H9 (cell line): ENCODE data around the gene TMTC2. TPM values are rescaled to one million over a fixed set of nuclear protein-coding genes. Genes with fewer than 3 reads are reported as not detected.

Experiments
- DNase-seq: peaks from one replicate; pipeline ENCODE4 v3.0.0-alpha.2; 2017
- H2AFZ ChIP-seq: one replicate; pipeline ENCODE4 v1.6.1; 2013; ENCODE audit warnings: mild to moderate bottlenecking, low read length, control low read depth, moderate library complexity
- H2AK5ac ChIP-seq: 2 replicates; pipeline ENCODE4 v1.6.1; 2013; ENCODE audit warnings: low read length, control low read depth, mixed read lengths; ENCODE audit not compliant: insufficient read length
- H2BK120ac ChIP-seq: one replicate; pipeline ENCODE4 v1.6.1; 2013; ENCODE audit warnings: low read depth, mild to moderate bottlenecking, low read length, control low read depth, inconsistent platforms; ENCODE audit not compliant: poor library complexity, severe bottlenecking
- H2BK12ac ChIP-seq: 2 replicates; pipeline ENCODE4 v1.6.1; 2013; ENCODE audit warnings: low read length, control low read depth, mixed read lengths, low read depth; ENCODE audit not compliant: insufficient read length
- H2BK15ac ChIP-seq: 2 replicates; pipeline ENCODE4 v1.6.1; 2013; ENCODE audit warnings: low read depth, low read length, control low read depth
- H2BK20ac ChIP-seq: one replicate; pipeline ENCODE4 v1.6.1; 2013; ENCODE audit warnings: low read depth, mild to moderate bottlenecking, low read length, control low read depth, inconsistent platforms; ENCODE audit not compliant: poor library complexity, severe bottlenecking
- H2BK5ac ChIP-seq: 2 replicates; pipeline ENCODE4 v1.6.1; 2013; ENCODE audit warnings: low read length, control low read depth, mixed read lengths; ENCODE audit not compliant: insufficient read length
- H3K14ac ChIP-seq: 2 replicates; pipeline ENCODE4 v1.6.1; 2013; ENCODE audit warnings: low read length, control low read depth; ENCODE audit not compliant: insufficient read depth
- H3K18ac ChIP-seq: 2 replicates; pipeline ENCODE4 v1.6.1; 2013; ENCODE audit warnings: low read depth, mild to moderate bottlenecking, mixed read lengths, low read length, control low read depth; ENCODE audit not compliant: insufficient read length
- H3K23ac ChIP-seq: 2 replicates; pipeline ENCODE4 v1.6.1; 2013; ENCODE audit warnings: low read length, control low read depth, mixed read lengths, low read depth; ENCODE audit not compliant: insufficient read length
- H3K23me2 ChIP-seq: 2 replicates; pipeline ENCODE4 v1.6.1; 2013; ENCODE audit warnings: low read depth, mild to moderate bottlenecking, mixed read lengths, low read length, control low read depth; ENCODE audit not compliant: insufficient read length, poor library complexity, severe bottlenecking
- H3K27ac ChIP-seq: 2 replicates; pipeline ENCODE4 v1.5.1; 2013; ENCODE audit warnings: low read length, control low read depth, mixed read lengths, low read depth; ENCODE audit not compliant: insufficient read length
- H3K27me3 ChIP-seq: 2 replicates; pipeline ENCODE4 v1.6.1; 2013; ENCODE audit warnings: low read length, control low read depth, inconsistent platforms; ENCODE audit not compliant: insufficient read depth
- H3K4ac ChIP-seq: 2 replicates; pipeline ENCODE4 v1.6.1; 2013; ENCODE audit warnings: low read depth, mild to moderate bottlenecking, control low read depth, inconsistent platforms, low read length, moderate library complexity
- H3K4me1 ChIP-seq: 2 replicates; pipeline ENCODE4 v1.6.1; 2013; ENCODE audit warnings: low read length, control low read depth, inconsistent platforms; ENCODE audit not compliant: insufficient read depth
- H3K4me2 ChIP-seq: 2 replicates; pipeline ENCODE4 v1.6.1; 2013; ENCODE audit warnings: low read length, control low read depth, mixed read lengths; ENCODE audit not compliant: insufficient read length, insufficient read depth
- H3K56ac ChIP-seq: 2 replicates; pipeline ENCODE4 v1.6.1; 2013; ENCODE audit warnings: low read depth, mild to moderate bottlenecking, mixed read lengths, low read length, control low read depth; ENCODE audit not compliant: insufficient read length
- H3K79me1 ChIP-seq: 2 replicates; pipeline ENCODE4 v1.6.1; 2013; ENCODE audit warnings: low read depth, mild to moderate bottlenecking, moderate library complexity, low read length, control low read depth, inconsistent platforms; ENCODE audit not compliant: insufficient read depth, poor library complexity, severe bottlenecking
- H3K79me2 ChIP-seq: 2 replicates; pipeline ENCODE4 v1.6.1; 2013; ENCODE audit warnings: low read length, control low read depth, inconsistent platforms; ENCODE audit not compliant: insufficient read depth
- H3K9ac ChIP-seq: 2 replicates; pipeline ENCODE4 v1.6.1; 2013; ENCODE audit warnings: low read length, control low read depth, mixed read lengths; ENCODE audit not compliant: insufficient read length; ENCODE audit errors: extremely low read depth
- H3K9me3 ChIP-seq: one replicate; pipeline ENCODE4 v1.6.1; 2013; ENCODE audit warnings: low read depth, low read length, inconsistent platforms; ENCODE audit not compliant: control insufficient read depth
- H3T11ph ChIP-seq: one replicate; pipeline ENCODE4 v1.6.1; 2013; ENCODE audit warnings: mild to moderate bottlenecking, low read length, control low read depth, inconsistent platforms
- H4K20me1 ChIP-seq: one replicate; pipeline ENCODE4 v1.6.1; 2013; ENCODE audit not compliant: control insufficient read depth, insufficient read length, insufficient read depth
- H4K5ac ChIP-seq: 2 replicates; pipeline ENCODE4 v1.6.1; 2013; ENCODE audit warnings: low read depth, mild to moderate bottlenecking, mixed read lengths, low read length, control low read depth; ENCODE audit not compliant: insufficient read length
- H4K8ac ChIP-seq: replicated peaks from 2 replicates; pipeline ENCODE4 v1.6.1; 2013; ENCODE audit warnings: low read length, control low read depth, mixed read lengths, low read depth; ENCODE audit not compliant: insufficient read length
- H4K91ac ChIP-seq: 2 replicates; pipeline ENCODE4 v1.6.1; 2013; ENCODE audit warnings: low read depth, mild to moderate bottlenecking, moderate library complexity, mixed read lengths, low read length, control low read depth; ENCODE audit not compliant: insufficient read length
- H3K27ac Mint-ChIP-seq, 3 experiments: 2 replicates in 2 of 3; 3 replicates in 1 of 3; pipeline ENCODE4 v1.8.0; 2020 to 2021; ENCODE audit warnings: mixed read lengths in 3 of 3, mild to moderate bottlenecking in 1 of 3, moderate library complexity in 1 of 3
- H3K27me3 Mint-ChIP-seq: 2 replicates; pipeline ENCODE4 v1.8.0; 2021; ENCODE audit warnings: low read depth, mild to moderate bottlenecking, moderate library complexity, mixed read lengths
- H3K36me3 Mint-ChIP-seq, 3 experiments: 2 replicates in 2 of 3; 3 replicates in 1 of 3; pipeline ENCODE4 v1.8.0; 2020 to 2021; ENCODE audit warnings: low read depth in 3 of 3, mixed read lengths in 3 of 3; ENCODE audit not compliant: insufficient read depth in 1 of 3
- H3K4me1 Mint-ChIP-seq, 2 experiments: 2 replicates each; pipeline ENCODE4 v1.8.0; 2020; ENCODE audit warnings: mixed read lengths in 2 of 2
- H3K4me3 Mint-ChIP-seq, 2 experiments: 2 replicates in 1 of 2; 3 replicates in 1 of 2; pipeline ENCODE4 v1.8.0; 2020 to 2021; ENCODE audit warnings: mild to moderate bottlenecking in 2 of 2, mixed read lengths in 2 of 2, moderate library complexity in 1 of 2
- H3K9me3 Mint-ChIP-seq, 2 experiments: 2 replicates in 1 of 2; 3 replicates in 1 of 2; pipeline ENCODE4 v1.8.0; 2020; ENCODE audit warnings: mild to moderate bottlenecking in 2 of 2, mixed read lengths in 2 of 2, moderate library complexity in 1 of 2
- CTCF ChIP-seq: fragments of 200-600 bp; sonication (generic); conservative IDR thresholded peaks from 3 replicates; pipeline ENCODE4 v1.8.0; 2021; ENCODE audit warnings: antibody characterized with exemption, mild to moderate bottlenecking
- WGBS: extraction: QIAGEN DNeasy Blood & Tissue Kit; methylation state at CpG from one replicate; pipeline ENCODE4 v1.1.7; 2013; ENCODE audit warnings: missing lambda C conversion rate, low lambda C conversion rate, mixed read lengths; ENCODE audit not compliant: insufficient read length; ENCODE audit errors: extremely low coverage; 5-methylcytosine and 5-hydroxymethylcytosine counted together
- total RNA-seq: library from RNA; stranded (reverse); gene quantifications from 2 replicates; pipeline ENCODE4 v1.2.1, GENCODE V29; 2021

TMTC2 gene
- total RNA-seq, 1 experiment from 2014 or later: 3.1 TPM

GRCh38 chr12:82652071-82652470 lies 34.6 kb upstream of the TMTC2 start:
- Histone ChIP-seq H4K5ac (no peak overlapping the region), H2AFZ (no peak overlapping the region), H2BK15ac (no peak overlapping the region), H4K20me1 (no peaks in the 10 kb centered on the region), H3K4ac (no peak overlapping the region), H4K91ac (no peak overlapping the region), H3K27me3 (no peaks in the 10 kb centered on the region), H2BK20ac (no peak overlapping the region), H3K27ac (no peak overlapping the region), H3K9ac (no peak overlapping the region), H3K18ac (no peak overlapping the region), H2BK12ac (no peak overlapping the region), H2BK5ac (no peak overlapping the region), H2AK5ac (no peak overlapping the region), H3K79me2 (no peaks in the 10 kb centered on the region), H3K23ac (no peak overlapping the region), H3K4me1 (no peaks in the 10 kb centered on the region), H3K23me2 (no peaks in the 10 kb centered on the region), H3K79me1 (no peaks in the 10 kb centered on the region), H2BK120ac (no peak overlapping the region), H3T11ph (no peak overlapping the region), H3K56ac (no peak overlapping the region), H3K9me3 (no peaks in the 10 kb centered on the region), H3K14ac (no peak overlapping the region), H4K8ac (no peak overlapping the region), H3K4me2 (no peak overlapping the region)
- Mint-ChIP-seq H3K9me3 (peaks cover 6 to 10% of the 10 kb centered on the region in 2 experiments; a peak in 4 of 5 replicates), H3K27me3 (no peaks in the 10 kb centered on the region), H3K4me3 (no peak overlapping the region), H3K27ac (no peak overlapping the region), H3K4me1 (peaks cover 11 to 14% of the 10 kb centered on the region in 2 experiments), H3K36me3 (peaks cover 0 to 7% (median 0%) of the 10 kb centered on the region in 3 experiments; a peak in 1 of 7 replicates)
- DNase-seq: no peak
- TF ChIP-seq CTCF: no peak
- WGBS: no CpG with 5 or more reads among the region's 1 CpG
